Mesenchymal stem cell (in vitro differentiated cells and primary cell): ENCODE data around the gene ARHGEF19.

Experiments used
- DNase-seq: peaks from one replicate; pipeline ENCODE4 v3.0.0-alpha.2; 2013
- H2AFZ ChIP-seq: one replicate; pipeline ENCODE4 v1.6.1; 2013; ENCODE audit warnings: low read depth, mild to moderate bottlenecking, control low read depth, inconsistent platforms, low read length, moderate library complexity
- H2AK5ac ChIP-seq: 2 replicates; pipeline ENCODE4 v1.6.1; 2013; ENCODE audit warnings: low read length, moderate library complexity, mild to moderate bottlenecking, inconsistent platforms; ENCODE audit not compliant: severe bottlenecking
- H2BK120ac ChIP-seq: one replicate; pipeline ENCODE4 v1.6.1; 2013; ENCODE audit warnings: low read depth, mild to moderate bottlenecking, inconsistent platforms, low read length, moderate library complexity
- H2BK12ac ChIP-seq, 2 experiments: one replicate each; pipeline ENCODE4 v1.6.1; 2013; ENCODE audit warnings: inconsistent platforms in 2 of 2, low read length in 2 of 2, mild to moderate bottlenecking in 2 of 2, moderate library complexity in 2 of 2, control low read depth in 1 of 2
- H2BK15ac ChIP-seq: one replicate; pipeline ENCODE4 v1.6.1; 2013; ENCODE audit warnings: mild to moderate bottlenecking, low read depth, inconsistent platforms; ENCODE audit not compliant: poor library complexity, severe bottlenecking
- H2BK5ac ChIP-seq: 2 replicates; pipeline ENCODE4 v1.6.1; 2013; ENCODE audit warnings: low read depth, mild to moderate bottlenecking, low read length, control low read depth, inconsistent platforms; ENCODE audit not compliant: poor library complexity, severe bottlenecking
- H3K14ac ChIP-seq, 2 experiments: one replicate each; pipeline ENCODE4 v1.6.1; 2013; ENCODE audit warnings: inconsistent platforms in 2 of 2, low read length in 2 of 2, control low read depth in 1 of 2, mild to moderate bottlenecking in 1 of 2, moderate library complexity in 1 of 2
- H3K18ac ChIP-seq, 2 experiments: one replicate each; pipeline ENCODE4 v1.6.1; 2013; ENCODE audit warnings: inconsistent platforms in 2 of 2, low read length in 2 of 2, control low read depth in 1 of 2, low read depth in 1 of 2, mild to moderate bottlenecking in 1 of 2
- H3K23ac ChIP-seq, 2 experiments: one replicate each; pipeline ENCODE4 v1.6.1; 2013; ENCODE audit warnings: inconsistent platforms in 2 of 2, low read length in 2 of 2, mild to moderate bottlenecking in 2 of 2, moderate library complexity in 2 of 2, control low read depth in 1 of 2
- H3K27ac ChIP-seq: 2 replicates; pipeline ENCODE4 v1.5.1; 2013; ENCODE audit warnings: mild to moderate bottlenecking, moderate library complexity, low read length, control low read depth, inconsistent platforms; ENCODE audit not compliant: poor library complexity, severe bottlenecking
- H3K27me3 ChIP-seq, 2 experiments: 2 replicates each; pipeline versions ENCODE4 v1.6.1 to v1.7.0; 2013; ENCODE audit warnings: low read length in 2 of 2, mild to moderate bottlenecking in 2 of 2, moderate library complexity in 2 of 2, control low read depth in 1 of 2, inconsistent platforms in 1 of 2; ENCODE audit not compliant: control insufficient read depth in 1 of 2, insufficient read depth in 1 of 2
- H3K36me3 ChIP-seq, 2 experiments: 2 replicates each; pipeline versions ENCODE4 v1.6.1 to v1.7.0; 2013; ENCODE audit warnings: low read length in 2 of 2, control low read depth in 1 of 2, inconsistent platforms in 1 of 2, low read depth in 1 of 2, mild to moderate bottlenecking in 1 of 2; ENCODE audit not compliant: insufficient read depth in 2 of 2, control insufficient read depth in 1 of 2
- H3K4ac ChIP-seq, 2 experiments: one replicate each; pipeline ENCODE4 v1.6.1; 2013; ENCODE audit warnings: inconsistent platforms in 2 of 2, low read length in 2 of 2, mild to moderate bottlenecking in 2 of 2, moderate library complexity in 2 of 2, control low read depth in 1 of 2, low read depth in 1 of 2
- H3K4me1 ChIP-seq: 2 replicates; pipeline ENCODE4 v1.6.1; 2013; ENCODE audit warnings: low read depth, low read length, control low read depth; ENCODE audit not compliant: control insufficient read depth, insufficient read depth
- H3K4me2 ChIP-seq: 2 replicates; pipeline ENCODE4 v1.6.1; 2013; ENCODE audit warnings: low read length, mild to moderate bottlenecking, inconsistent platforms; ENCODE audit not compliant: poor library complexity, severe bottlenecking
- H3K4me3 ChIP-seq, 2 experiments: 2 replicates each; pipeline versions ENCODE4 v1.5.1 to v1.7.0; 2013; ENCODE audit warnings: low read length in 2 of 2, mild to moderate bottlenecking in 2 of 2, control low read depth in 1 of 2, low read depth in 1 of 2; ENCODE audit not compliant: insufficient read depth in 1 of 2
- H3K79me1 ChIP-seq: replicated peaks from 2 replicates; pipeline ENCODE4 v1.6.1; 2013; ENCODE audit warnings: mild to moderate bottlenecking, control low read depth, low read length, inconsistent platforms; ENCODE audit not compliant: poor library complexity, severe bottlenecking
- H3K9ac ChIP-seq: 2 replicates; pipeline ENCODE4 v1.7.0; 2013; ENCODE audit warnings: mild to moderate bottlenecking, low read length, moderate library complexity
- H3K9me3 ChIP-seq: 2 replicates; pipeline ENCODE4 v1.7.0; 2013; ENCODE audit warnings: mild to moderate bottlenecking, low read length; ENCODE audit not compliant: control insufficient read depth
- H4K8ac ChIP-seq: one replicate; pipeline ENCODE4 v1.6.1; 2013; ENCODE audit warnings: inconsistent platforms, mild to moderate bottlenecking, low read length, moderate library complexity
- H4K91ac ChIP-seq: one replicate; pipeline ENCODE4 v1.6.1; 2013; ENCODE audit warnings: mild to moderate bottlenecking, low read length, inconsistent platforms
- WGBS: methylation state at CpG from one replicate; pipeline ENCODE4 v1.1.7; 2013; ENCODE audit warnings: mixed read lengths; 5-methylcytosine and 5-hydroxymethylcytosine counted together

The ARHGEF19 gene

DNA sequence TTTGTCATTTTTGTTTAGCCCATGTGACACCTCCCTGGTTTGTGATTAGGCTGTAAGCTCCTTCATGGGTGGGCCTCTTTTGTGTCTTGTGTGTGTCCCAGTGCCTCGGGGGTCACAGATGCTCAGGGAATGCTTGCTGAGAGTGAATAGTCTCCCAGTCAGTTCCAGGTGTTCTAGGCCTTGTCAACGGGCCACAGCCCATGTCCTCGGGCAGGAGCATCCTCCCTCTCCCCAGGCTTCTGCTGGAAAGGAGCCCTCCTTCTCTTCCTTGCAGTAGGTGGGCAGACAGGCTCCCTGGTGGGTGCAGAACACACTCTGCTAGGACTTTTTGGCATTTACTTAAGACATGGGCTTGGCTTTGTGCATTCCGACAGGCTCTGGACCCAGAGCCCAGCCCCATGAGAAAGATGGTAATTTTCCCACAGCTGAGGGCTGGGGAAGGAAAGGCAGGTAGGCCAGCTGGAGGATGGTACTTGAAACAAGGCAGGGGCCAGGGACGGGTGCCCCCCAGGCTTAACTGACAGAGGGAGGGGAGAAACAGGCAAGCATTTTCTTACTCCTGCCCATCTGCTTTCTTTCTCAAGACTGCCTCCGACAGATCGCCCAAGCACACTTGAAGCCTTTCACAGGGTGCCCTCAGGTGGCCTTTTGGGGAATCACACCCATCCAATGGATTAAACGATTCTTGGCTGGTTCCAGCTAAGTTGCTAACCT lies 31.6 kb upstream of the ARHGEF19 start:
- H3K27ac ChIP-seq, result no peak overlapping the region
- no peak overlapping the region for H2AK5ac ChIP-seq
- H3K23ac ChIP-seq, result no peak overlapping the region
- no peak overlapping the region for H2BK5ac ChIP-seq
- no peaks in the 10 kb centered on the region for H3K9me3 ChIP-seq
- H4K8ac ChIP-seq, result no peak overlapping the region
- no peak overlapping the region for H2AFZ ChIP-seq
- no peak overlapping the region for H3K4me2 ChIP-seq
- H3K79me1 ChIP-seq, result peaks cover 8% of the 10 kb centered on the region
- H2BK15ac ChIP-seq, result no peak overlapping the region
- no peak overlapping the region for H4K91ac ChIP-seq
- H3K14ac ChIP-seq, result no peak overlapping the region
- H3K4me3 ChIP-seq, result no peak overlapping the region
- H3K9ac ChIP-seq, result peak overlapping the region; percentile 53
- no peaks in the 10 kb centered on the region for H3K27me3 ChIP-seq
- peak overlapping the region in 1 of 2 experiments; percentile 54 for H3K18ac ChIP-seq
- H3K4ac ChIP-seq, result no peak overlapping the region
- H2BK12ac ChIP-seq, result peak overlapping the region in 1 of 2 experiments; percentile 48
- H2BK120ac ChIP-seq, result no peak overlapping the region
- peaks cover 18% of the 10 kb centered on the region for H3K4me1 ChIP-seq
- WGBS, result 39% methylated on average over 8 of the region's 8 CpGs
- peaks cover 10 to 18% of the 10 kb centered on the region in 2 experiments for H3K36me3 ChIP-seq
- peak; percentile 85 for DNase-seq

DNA sequence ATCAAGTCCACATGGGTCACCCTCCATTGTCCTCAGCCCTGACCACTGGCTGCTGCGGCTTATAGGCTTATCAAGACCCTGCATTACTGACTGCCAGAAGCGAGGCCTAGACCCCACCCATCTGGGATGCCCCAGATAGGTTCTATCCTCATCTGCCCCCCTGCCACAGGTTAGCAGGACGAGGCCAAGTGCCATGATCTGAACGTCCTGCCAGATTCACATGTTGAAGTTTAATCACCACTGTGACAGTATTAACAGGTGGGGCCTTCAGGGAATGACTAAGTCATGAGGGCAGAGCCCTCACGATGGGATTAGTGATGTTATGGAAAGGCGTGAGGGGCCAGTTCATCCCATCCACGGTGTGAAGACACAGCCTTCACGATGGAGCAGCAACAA lies 30.8 kb upstream of the ARHGEF19 start:
- Histone ChIP-seq H3K4me1 (peaks cover 15% of the 10 kb centered on the region), H3K79me1 (peaks cover 8% of the 10 kb centered on the region), H3K9ac (no peak overlapping the region), H3K9me3 (no peaks in the 10 kb centered on the region), H4K91ac (no peak overlapping the region), H3K23ac (no peak overlapping the region), H2AK5ac (no peak overlapping the region), H2AFZ (no peak overlapping the region), H3K27me3 (no peaks in the 10 kb centered on the region), H3K4ac (no peak overlapping the region), H3K27ac (no peak overlapping the region), H2BK5ac (no peak overlapping the region), H3K4me2 (no peak overlapping the region), H3K36me3 (peaks cover 10 to 18% of the 10 kb centered on the region in 2 experiments), H4K8ac (peak overlapping the region; percentile 9), H2BK120ac (no peak overlapping the region), H3K14ac (no peak overlapping the region), H2BK15ac (no peak overlapping the region), H3K18ac (no peak overlapping the region), H3K4me3 (no peak overlapping the region), H2BK12ac (no peak overlapping the region)
- 90% methylated on average over 8 of the region's 8 CpGs for WGBS
- no peak for DNase-seq

DNA sequence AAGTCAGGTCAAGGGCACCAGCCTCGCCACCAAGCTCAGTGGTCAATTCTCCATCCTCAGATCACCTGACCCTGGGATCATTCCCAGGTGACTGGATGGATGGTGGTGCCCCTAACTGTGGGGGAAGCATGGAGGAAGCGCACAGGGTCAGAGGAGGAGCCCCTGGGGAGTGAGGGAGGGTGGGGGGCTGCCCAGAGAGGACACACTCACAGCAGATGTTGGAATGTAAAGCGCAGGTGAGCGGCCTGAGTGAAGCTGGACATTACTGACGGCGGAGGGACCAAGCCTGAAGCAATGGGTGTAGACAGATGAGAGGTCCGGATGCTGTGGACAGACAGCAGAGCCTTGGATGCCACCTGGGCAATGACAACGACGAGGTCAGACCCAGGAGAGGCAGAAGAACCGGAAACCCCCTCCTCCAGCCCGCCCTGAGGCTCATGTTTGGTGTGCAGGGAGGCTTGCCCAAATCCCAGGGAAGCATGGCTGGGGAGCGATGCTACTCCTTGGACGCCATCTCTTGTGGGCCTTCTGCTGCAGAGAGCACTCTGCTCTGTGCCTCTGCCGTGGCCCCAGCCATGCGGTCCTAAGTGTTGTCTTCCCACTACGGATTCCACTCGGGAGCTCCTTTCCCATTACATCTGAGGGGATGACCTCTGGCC lies 30.2 kb upstream of the ARHGEF19 start:
- Histone ChIP-seq H3K4me2 (no peak overlapping the region), H2AFZ (no peak overlapping the region), H4K8ac (no peak overlapping the region), H3K18ac (no peak overlapping the region), H3K27me3 (no peaks in the 10 kb centered on the region), H3K4me1 (peaks cover 12% of the 10 kb centered on the region), H2BK5ac (no peak overlapping the region), H4K91ac (no peak overlapping the region), H2BK120ac (no peak overlapping the region), H3K23ac (no peak overlapping the region), H3K36me3 (peaks cover 10 to 18% of the 10 kb centered on the region in 2 experiments), H3K9me3 (no peaks in the 10 kb centered on the region), H3K4ac (no peak overlapping the region), H2BK12ac (no peak overlapping the region), H3K9ac (no peak overlapping the region), H2AK5ac (no peak overlapping the region), H3K79me1 (peaks cover 7% of the 10 kb centered on the region), H3K14ac (no peak overlapping the region), H2BK15ac (no peak overlapping the region), H3K4me3 (no peak overlapping the region), H3K27ac (no peak overlapping the region)
- 93% methylated on average over 17 of the region's 17 CpGs for WGBS
- no peak for DNase-seq

DNA sequence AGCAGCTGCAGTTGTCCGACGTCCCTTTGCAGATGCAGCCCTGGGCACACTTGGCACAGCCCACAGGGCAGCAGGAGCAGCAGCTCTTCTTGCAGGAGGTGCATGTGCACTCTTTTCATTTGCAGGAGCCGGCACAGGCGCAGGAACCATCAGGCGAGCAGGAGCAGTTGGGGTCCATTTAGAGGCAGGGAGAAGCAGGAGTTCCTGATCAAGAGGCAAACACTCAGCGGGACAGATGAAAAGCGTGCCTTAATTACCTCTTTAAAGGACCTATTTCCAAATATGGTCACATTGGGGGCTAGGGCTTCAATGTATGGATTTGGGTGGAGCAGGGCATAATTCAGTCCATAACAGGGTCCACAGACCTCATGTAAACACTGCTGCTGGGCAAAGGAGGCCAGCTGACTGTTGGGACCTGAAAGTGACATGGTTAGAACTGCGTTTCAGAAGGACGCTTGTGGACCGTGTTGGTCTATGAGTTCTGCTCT lies 28.8 kb upstream of the ARHGEF19 start:
- H4K8ac ChIP-seq, result no peak overlapping the region
- H3K4me1 ChIP-seq, result peaks cover 18% of the 10 kb centered on the region
- no peak overlapping the region for H2BK15ac ChIP-seq
- 92% methylated on average over 10 of the region's 10 CpGs for WGBS
- H3K23ac ChIP-seq, result no peak overlapping the region
- peaks cover 6% of the 10 kb centered on the region for H3K79me1 ChIP-seq
- no peak overlapping the region for H4K91ac ChIP-seq
- no peak overlapping the region for H2AFZ ChIP-seq
- no peak overlapping the region for H2BK5ac ChIP-seq
- no peak overlapping the region for H2BK120ac ChIP-seq
- H3K27ac ChIP-seq, result no peak overlapping the region
- H2AK5ac ChIP-seq, result no peak overlapping the region
- H3K9me3 ChIP-seq, result no peaks in the 10 kb centered on the region
- H3K9ac ChIP-seq, result no peak overlapping the region
- H3K4ac ChIP-seq, result no peak overlapping the region
- no peak for DNase-seq
- H3K27me3 ChIP-seq, result no peaks in the 10 kb centered on the region
- no peak overlapping the region for H3K14ac ChIP-seq
- peaks cover 3 to 13% of the 10 kb centered on the region in 2 experiments for H3K36me3 ChIP-seq
- no peak overlapping the region for H3K18ac ChIP-seq
- H3K4me2 ChIP-seq, result no peak overlapping the region
- no peak overlapping the region for H2BK12ac ChIP-seq
- H3K4me3 ChIP-seq, result no peak overlapping the region
